ENCODE data around the gene OBSL1. TPM values are rescaled to one million over a fixed set of nuclear protein-coding genes. Genes with fewer than 3 reads are reported as not detected.

Gene OBSL1
- total and polyA plus RNA-seq, 3 donors from 2014 or later: 312 to 507 (median 462) TPM

GRCh38 chr2:219552382-219553167, 18.8 kb downstream of the OBSL1 start:
- no peaks in the 10 kb centered on the region for H3K27me3 ChIP-seq
- peak overlapping the region; percentile 83 to 91 for H3K27ac ChIP-seq
- intact Hi-C loops (cut with DNase I; ENCODE audit: low total_unique reads): no loop called here
- peaks cover 7% of the 10 kb centered on the region for H3K4me1 ChIP-seq
- no peaks in the 10 kb centered on the region for H3K36me3 ChIP-seq (ENCODE audit: low read depth, missing control alignments)
- DNase-seq: peak; percentile 96
- WGBS, 2 donors: 0 to 1% methylated on average over 21 to 87 of the region's 99 CpGs
- TF ChIP-seq, protein P1, sequence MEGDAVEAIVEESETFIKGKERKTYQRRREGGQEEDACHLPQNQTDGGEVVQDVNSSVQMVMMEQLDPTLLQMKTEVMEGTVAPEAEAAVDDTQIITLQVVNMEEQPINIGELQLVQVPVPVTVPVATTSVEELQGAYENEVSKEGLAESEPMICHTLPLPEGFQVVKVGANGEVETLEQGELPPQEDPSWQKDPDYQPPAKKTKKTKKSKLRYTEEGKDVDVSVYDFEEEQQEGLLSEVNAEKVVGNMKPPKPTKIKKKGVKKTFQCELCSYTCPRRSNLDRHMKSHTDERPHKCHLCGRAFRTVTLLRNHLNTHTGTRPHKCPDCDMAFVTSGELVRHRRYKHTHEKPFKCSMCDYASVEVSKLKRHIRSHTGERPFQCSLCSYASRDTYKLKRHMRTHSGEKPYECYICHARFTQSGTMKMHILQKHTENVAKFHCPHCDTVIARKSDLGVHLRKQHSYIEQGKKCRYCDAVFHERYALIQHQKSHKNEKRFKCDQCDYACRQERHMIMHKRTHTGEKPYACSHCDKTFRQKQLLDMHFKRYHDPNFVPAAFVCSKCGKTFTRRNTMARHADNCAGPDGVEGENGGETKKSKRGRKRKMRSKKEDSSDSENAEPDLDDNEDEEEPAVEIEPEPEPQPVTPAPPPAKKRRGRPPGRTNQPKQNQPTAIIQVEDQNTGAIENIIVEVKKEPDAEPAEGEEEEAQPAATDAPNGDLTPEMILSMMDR (IDR thresholded peaks at IDR 0.05): no peak
- no peak for TF ChIP-seq POLR2A (IDR thresholded peaks at IDR 0.05)
- H3K4me3 ChIP-seq: peak overlapping the region; percentile 55 to 67
- no peaks in the 10 kb centered on the region for H3K9me3 ChIP-seq

- Histone ChIP-seq H3K27ac (peak overlapping the region; percentile 83 to 91), H3K4me1 (peaks cover 7% of the 10 kb centered on the region), H3K36me3 (ENCODE audit: low read depth, missing control alignments) (no peaks in the 10 kb centered on the region), H3K9me3 (no peaks in the 10 kb centered on the region), H3K4me3 (peak overlapping the region; percentile 55 to 67), H3K27me3 (no peaks in the 10 kb centered on the region)
- TF ChIP-seq POLR2A (IDR thresholded peaks at IDR 0.05): no peak
- TF ChIP-seq, protein P1 (IDR thresholded peaks at IDR 0.05): no peak
- 5 to 12% methylated on average over 16 to 54 of the region's 54 CpGs for WGBS, 2 donors
- intact Hi-C loops (cut with DNase I; ENCODE audit: low total_unique reads): no loop called here
- DNase-seq: peak; percentile 70
Observed at GRCh38 chr2:219551441-219552381, 19.6 kb downstream of the OBSL1 start.

DNA sequence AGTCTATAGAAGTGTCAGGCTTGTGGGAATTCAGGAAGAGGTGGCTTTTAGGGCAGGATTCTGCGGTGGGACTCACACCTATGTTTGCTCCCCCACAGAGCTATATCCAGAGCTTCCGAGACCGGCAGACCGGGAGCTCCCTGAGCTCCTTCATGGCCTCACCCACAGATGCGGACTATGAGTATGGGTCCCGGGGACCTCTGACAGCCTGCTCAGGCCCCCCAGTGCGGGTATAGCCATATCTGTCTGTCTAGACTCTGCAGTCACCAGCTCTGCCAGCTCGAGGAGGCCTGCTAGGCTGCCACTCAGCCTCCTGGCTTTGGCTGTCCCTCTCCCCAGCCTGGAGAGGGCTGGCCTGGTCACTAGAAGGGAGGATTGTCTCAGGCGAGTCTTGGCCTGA, 21.7 kb downstream of the OBSL1 start:
- no peaks in the 10 kb centered on the region for H3K9me3 ChIP-seq
- H3K4me1 ChIP-seq: peaks cover 10% of the 10 kb centered on the region
- no peaks in the 10 kb centered on the region for H3K36me3 ChIP-seq (ENCODE audit: low read depth, missing control alignments)
- no peak overlapping the region for H3K27ac ChIP-seq
- 88 to 100% methylated on average over 1 to 9 of the region's 9 CpGs for WGBS, 2 donors
- TF ChIP-seq POLR2A (IDR thresholded peaks at IDR 0.05): no peak
- TF ChIP-seq, protein P1 (IDR thresholded peaks at IDR 0.05): no peak
- DNase-seq: no peak
- H3K4me3 ChIP-seq: no peak overlapping the region
- H3K27me3 ChIP-seq: no peaks in the 10 kb centered on the region
- intact Hi-C loops (cut with DNase I; ENCODE audit: low total_unique reads): no loop called here

DNA sequence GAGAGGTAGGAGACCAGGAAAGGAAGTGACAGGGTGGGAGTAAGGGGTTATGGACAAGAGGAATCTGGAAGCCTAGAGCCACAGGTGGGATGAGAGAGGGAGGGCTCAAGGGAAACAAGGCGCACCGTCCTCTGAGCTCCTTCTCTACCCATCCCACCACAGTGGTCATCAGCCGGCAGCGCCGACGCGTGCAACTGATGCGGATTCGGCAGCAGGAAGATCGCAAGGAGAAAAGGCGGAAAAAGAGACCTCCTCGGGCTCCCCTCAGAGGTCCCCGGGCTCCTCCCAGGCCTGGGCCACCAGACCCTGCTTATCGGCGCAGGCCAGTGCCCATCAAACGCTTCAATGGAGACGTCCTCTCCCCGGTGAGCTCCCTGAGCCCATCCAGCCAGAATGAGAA, 22.3 kb downstream of the OBSL1 start:
- Histone ChIP-seq H3K4me3 (no peak overlapping the region), H3K9me3 (no peaks in the 10 kb centered on the region), H3K36me3 (ENCODE audit: low read depth, missing control alignments) (no peaks in the 10 kb centered on the region), H3K27me3 (no peaks in the 10 kb centered on the region), H3K27ac (no peak overlapping the region), H3K4me1 (peaks cover 16% of the 10 kb centered on the region)
- 93% methylated on average over 13 to 18 of the region's 18 CpGs for WGBS, 2 donors
- intact Hi-C loops (cut with DNase I; ENCODE audit: low total_unique reads): no loop called here
- TF ChIP-seq POLR2A (IDR thresholded peaks at IDR 0.05): no peak
- TF ChIP-seq, protein P1 (IDR thresholded peaks at IDR 0.05): no peak
- DNase-seq: no peak

Measured in testis (tissue), 3 donors.